ENCODE measurements around the gene ACSM5.

Gene ACSM5

GRCh38 chr16:20409398-20410120, at the start of gene ACSM5:
ACSM5 (plus strand) TSS chr16:20409534; CDS start chr16:20411485, 1,951 bp downstream.
- DNase-seq, result no peak

GRCh38 chr16:20359997-20360396, 49.3 kb upstream of the ACSM5 start:
- DNase-seq, result peak; percentile 28

- DNase-seq, result no peak
Observed at GRCh38 chr16:20363191-20363590, 46.1 kb upstream of the ACSM5 start.

- DNase-seq, result no peak
Observed at GRCh38 chr16:20364051-20364450, 45.3 kb upstream of the ACSM5 start.

- DNase-seq, result peak; percentile 10
Observed at GRCh38 chr16:20369452-20370054, 39.8 kb upstream of the ACSM5 start.

- no peak for DNase-seq
Observed at GRCh38 chr16:20372701-20373100, 36.6 kb upstream of the ACSM5 start.

- DNase-seq, result no peak
Observed at GRCh38 chr16:20377181-20377580, 32.2 kb upstream of the ACSM5 start.

GRCh38 chr16:20380782-20381181, 28.6 kb upstream of the ACSM5 start:
- no peak for DNase-seq

GRCh38 chr16:20382202-20382948, 27.0 kb upstream of the ACSM5 start:
- DNase-seq, result no peak

GRCh38 chr16:20383106-20384029, 26.0 kb upstream of the ACSM5 start:
- peak; percentile 83 for DNase-seq

GRCh38 chr16:20385844-20386832, 23.2 kb upstream of the ACSM5 start:
- peak; percentile 77 for DNase-seq

GRCh38 chr16:20387978-20388377, 21.4 kb upstream of the ACSM5 start:
- no peak for DNase-seq

- no peak for DNase-seq
Observed at GRCh38 chr16:20388854-20389253, 20.5 kb upstream of the ACSM5 start.

- DNase-seq, result no peak
Observed at GRCh38 chr16:20391045-20391444, 18.3 kb upstream of the ACSM5 start.

- no peak for DNase-seq
Observed at GRCh38 chr16:20393801-20394577, 15.3 kb upstream of the ACSM5 start.

- no peak for DNase-seq
Observed at GRCh38 chr16:20395946-20396345, 13.4 kb upstream of the ACSM5 start.

- no peak for DNase-seq
Observed at GRCh38 chr16:20396846-20397467, 12.4 kb upstream of the ACSM5 start.

GRCh38 chr16:20397468-20398074, 11.8 kb upstream of the ACSM5 start:
- no peak for DNase-seq

GRCh38 chr16:20398603-20399002, 10.7 kb upstream of the ACSM5 start:
- no peak for DNase-seq

GRCh38 chr16:20399185-20399584, 10.1 kb upstream of the ACSM5 start:
- no peak for DNase-seq

All from OCI-M1 (cell line).